Activated T-cell treated with anti-CD3 and anti-CD28 coated beads for 24 hours (primary cell): ENCODE measurements around the gene ZNF385D.

Experiments
- DNase-seq: peaks from one replicate; pipeline ENCODE4 v3.0.0-alpha.2; 2020; ENCODE audit warnings: low read depth

ZNF385D gene

GRCh38 chr3:21750080-21750696, 822 bp downstream of the ZNF385D start:
- DNase-seq: no peak

- no peak for DNase-seq
Measured at GRCh38 chr3:21747966-21748555, 2.9 kb downstream of the ZNF385D start.

- no peak for DNase-seq
Measured at GRCh38 chr3:21747376-21747775, 3.6 kb downstream of the ZNF385D start.

DNA sequence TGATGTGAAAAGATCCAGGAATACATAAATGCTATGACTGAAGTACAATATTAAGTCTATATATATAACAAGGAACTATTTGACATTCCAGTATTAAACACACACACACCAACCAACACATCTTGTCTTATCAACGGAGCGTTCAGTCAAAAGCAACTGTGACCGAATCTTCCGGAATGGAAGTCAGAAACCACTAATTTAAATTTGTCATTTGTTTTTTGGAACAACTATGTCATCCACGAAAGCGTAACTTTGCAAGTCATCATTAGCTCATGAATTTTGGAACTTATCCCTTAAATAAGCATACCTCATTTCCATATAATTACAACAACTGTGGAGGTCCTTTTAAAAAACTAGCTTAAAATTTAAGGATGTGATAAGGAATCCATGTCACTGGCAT, 5.0 kb downstream of the ZNF385D start:
- DNase-seq: no peak

DNA sequence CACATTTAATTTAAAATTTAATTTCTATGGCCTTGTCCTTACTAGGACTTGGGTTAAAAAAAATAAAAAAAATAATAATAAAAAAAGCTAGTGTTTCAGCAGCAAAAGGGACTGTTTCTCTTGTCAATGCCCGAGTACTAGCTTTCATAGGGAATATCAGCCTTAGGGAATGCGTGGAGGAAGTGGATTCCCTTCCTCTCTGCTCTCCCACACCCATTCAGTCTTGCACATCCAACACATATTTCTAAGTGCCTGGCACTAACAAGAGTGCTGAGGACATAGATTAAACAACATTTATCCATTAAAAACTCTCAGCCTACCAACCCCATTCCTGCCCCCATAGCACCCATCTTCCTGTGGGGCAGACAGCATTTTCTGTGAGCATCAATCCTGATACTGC, 6.2 kb downstream of the ZNF385D start:
- no peak for DNase-seq

GRCh38 chr3:21738935-21739702, 11.9 kb downstream of the ZNF385D start:
- DNase-seq: no peak

DNA sequence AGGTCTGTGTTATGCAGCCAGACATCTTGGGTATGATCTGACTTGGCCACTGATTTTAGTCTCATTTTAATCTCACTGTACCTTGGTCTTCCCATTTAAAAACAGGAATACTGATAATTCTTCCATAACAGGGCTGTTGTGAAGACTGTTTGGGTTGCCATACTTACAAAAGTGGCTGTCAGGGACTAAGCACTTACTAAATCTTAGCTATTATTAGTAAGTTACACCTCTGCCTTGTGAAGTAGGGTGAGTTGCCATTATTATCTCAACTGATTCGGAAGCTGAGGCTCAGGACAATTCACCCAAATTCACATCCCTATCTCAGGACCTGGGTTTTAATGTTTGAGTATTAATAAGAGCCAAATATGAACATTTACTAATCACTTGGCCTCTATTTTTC, 12.7 kb downstream of the ZNF385D start:
- no peak for DNase-seq

DNA sequence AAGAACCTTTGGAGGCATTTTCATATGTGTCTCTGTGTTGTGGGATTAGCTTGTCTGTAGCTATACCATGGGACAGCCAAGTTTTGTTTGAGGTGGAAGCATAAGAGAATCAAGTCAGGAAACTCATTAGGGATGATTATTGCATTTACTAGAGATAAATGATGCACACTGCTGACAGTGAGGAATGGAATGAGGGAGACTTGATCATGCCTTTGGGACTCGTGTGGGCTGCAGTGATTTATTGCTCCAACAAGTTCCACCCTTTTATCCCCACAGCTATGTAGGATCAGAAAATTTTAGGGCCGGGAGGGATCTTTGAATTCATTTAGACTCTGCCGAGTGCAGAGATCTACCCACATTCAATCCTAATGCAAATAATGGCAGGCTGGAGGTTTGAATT, 16.3 kb downstream of the ZNF385D start:
- no peak for DNase-seq

DNA sequence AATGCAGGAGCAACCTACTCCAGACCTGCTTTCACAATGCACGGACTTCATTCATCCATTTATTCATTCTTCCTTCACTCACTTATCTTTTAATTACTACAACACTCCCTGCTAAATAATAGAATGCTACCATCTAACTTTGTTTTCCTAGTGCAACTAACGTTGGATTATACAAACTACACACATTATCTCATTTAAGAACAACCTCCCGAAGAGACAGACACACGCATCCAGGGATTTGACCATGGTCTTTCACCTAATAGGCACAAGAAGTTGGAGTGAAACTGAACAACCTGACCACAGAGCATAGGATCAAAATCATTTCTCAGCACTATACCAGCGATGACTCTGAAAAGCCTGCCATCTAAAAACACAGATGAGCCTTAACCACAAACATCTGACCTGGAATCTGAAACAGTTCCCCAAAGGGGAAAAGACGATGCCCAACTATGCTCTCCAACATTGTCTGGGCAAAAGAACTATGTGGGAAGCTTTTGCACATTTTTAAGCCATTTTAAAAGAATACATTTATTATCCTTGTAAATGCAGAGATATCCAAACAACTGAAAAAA, 21.0 kb downstream of the ZNF385D start:
- DNase-seq: no peak

GRCh38 chr3:21729331-21729730, 21.7 kb downstream of the ZNF385D start:
- DNase-seq: no peak

GRCh38 chr3:21722768-21723167, 28.2 kb downstream of the ZNF385D start:
- DNase-seq: no peak

DNA sequence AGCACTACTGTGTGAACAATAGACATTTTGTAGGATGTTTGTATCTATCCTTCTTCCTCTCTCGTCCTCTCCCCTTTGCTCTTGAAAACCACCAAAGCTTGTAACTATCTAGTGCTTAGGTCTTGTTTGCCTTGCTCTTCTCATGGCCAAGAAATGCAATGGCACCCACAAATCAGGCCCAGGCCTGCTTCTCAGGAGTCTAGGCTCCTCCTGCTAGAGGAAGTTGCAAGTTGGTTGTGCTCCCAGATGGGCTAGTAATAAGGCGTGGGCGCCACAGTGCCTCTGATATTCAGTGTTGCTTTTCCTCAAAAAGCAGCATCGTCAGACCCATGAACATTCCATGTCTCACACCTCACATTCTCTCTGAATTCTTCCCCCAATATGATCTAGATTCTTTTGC, 28.7 kb downstream of the ZNF385D start:
- DNase-seq: no peak

- no peak for DNase-seq
Measured at GRCh38 chr3:21718943-21719591, 31.9 kb downstream of the ZNF385D start.

DNA sequence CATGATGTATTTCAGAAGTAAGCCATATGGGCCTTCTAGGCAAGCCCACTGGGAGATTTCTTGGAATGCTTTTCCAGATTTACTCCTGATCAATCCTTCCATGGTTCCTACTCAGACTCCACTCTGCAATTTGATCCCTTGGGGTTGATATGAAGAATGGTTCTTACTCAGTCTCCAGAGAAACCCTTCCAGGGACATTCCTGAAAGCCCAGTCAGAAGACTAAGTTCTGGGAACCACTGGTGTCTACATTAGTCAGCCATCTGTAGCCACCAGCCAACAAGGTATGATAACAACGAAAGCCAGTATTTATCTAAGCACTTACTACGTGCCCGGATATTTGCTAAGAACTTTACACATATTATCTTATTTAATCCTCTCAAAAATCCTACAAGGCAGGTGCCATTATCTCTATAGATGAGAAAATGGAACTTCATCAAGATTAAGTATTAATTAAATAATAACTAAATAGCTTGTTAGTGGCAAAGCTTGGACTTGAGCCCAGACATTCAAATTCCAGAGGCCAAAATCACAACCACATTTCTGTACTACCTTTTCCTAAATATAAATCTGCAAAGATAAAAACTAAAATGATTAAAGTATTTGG, 32.7 kb downstream of the ZNF385D start:
- DNase-seq: no peak

GRCh38 chr3:21715662-21716061, 35.3 kb downstream of the ZNF385D start:
- DNase-seq: no peak

GRCh38 chr3:21705769-21706168, 45.2 kb downstream of the ZNF385D start:
- no peak for DNase-seq

GRCh38 chr3:21704796-21705195, 46.2 kb downstream of the ZNF385D start:
- DNase-seq: no peak

DNA sequence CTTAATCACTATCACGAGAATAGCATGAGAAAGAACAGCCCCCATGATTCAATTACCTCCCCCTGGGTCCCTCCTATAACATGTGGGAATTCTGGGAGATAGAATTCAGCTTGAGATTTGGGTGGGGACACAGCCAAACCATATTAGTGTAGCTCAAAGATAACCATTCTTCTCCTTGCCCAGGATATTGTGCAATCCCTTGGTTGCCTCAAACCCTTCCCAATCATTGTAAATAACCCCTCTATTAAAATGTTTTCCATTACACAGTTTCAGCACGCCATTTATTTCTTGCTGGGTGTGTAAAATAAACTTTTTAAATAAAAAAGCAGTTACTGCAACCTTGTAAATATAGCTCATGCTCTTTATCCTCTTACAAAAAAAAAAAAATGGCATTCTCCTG, 47.7 kb downstream of the ZNF385D start:
- no peak for DNase-seq

DNA sequence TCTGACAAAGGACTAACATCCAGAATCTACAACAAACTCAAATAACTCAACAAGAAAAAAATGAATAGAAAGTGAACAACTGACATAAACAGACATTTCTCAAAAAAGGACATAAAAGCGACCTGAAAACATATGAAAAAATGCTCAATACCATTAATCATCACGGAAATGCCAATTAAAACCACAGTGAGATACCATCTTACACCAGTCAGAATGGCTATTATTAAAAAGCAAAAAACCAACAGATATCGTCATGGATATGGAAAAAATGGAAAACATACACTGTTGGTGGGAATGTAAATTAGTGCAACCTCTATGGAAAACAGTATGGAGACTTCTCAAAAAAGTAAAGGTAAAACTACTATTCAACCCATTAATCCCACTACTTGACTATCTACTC, 53.3 kb downstream of the ZNF385D start:
- DNase-seq: no peak

DNA sequence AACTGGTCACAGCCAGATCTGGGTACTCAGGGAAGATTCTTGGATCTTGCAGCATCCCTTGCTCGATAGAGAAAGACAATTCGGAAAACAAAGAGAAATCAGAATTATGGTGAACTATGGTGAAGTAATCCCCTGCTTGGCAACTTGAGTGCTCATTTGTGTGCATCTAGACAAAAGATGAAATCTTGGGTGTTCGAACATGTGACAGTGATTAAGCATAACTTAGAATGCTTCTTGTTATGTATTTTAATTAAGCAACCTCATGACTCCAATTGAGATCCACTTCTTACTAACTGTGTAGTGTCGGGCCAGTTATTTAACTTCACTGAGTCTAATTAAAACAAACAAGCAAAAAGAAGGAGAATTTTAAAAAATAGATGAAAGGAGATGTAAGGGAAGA, 56.5 kb downstream of the ZNF385D start:
- no peak for DNase-seq

- no peak for DNase-seq
Measured at GRCh38 chr3:21691036-21691435, 60.0 kb downstream of the ZNF385D start.

GRCh38 chr3:21682206-21682605, 68.8 kb downstream of the ZNF385D start:
- no peak for DNase-seq
